Ectodermal cell (in vitro differentiated cells): ENCODE results near the gene COQ10A. TPM values are rescaled to one million over a fixed set of nuclear protein-coding genes. Genes with fewer than 3 reads are reported as not detected.

Experiments used
- H3K27ac ChIP-seq: 2 replicates; pipeline ENCODE4 v1.7.0; 2013; ENCODE audit warnings: mild to moderate bottlenecking, low read depth, low read length; ENCODE audit not compliant: insufficient read depth, poor library complexity, severe bottlenecking
- H3K27me3 ChIP-seq: 2 replicates; pipeline ENCODE4 v1.7.0; 2013; ENCODE audit warnings: mild to moderate bottlenecking, low read length; ENCODE audit not compliant: insufficient read depth, control insufficient read depth, poor library complexity, severe bottlenecking
- H3K36me3 ChIP-seq: one replicate; pipeline ENCODE4 v1.7.0; 2013; ENCODE audit warnings: low read length; ENCODE audit not compliant: control insufficient read depth, insufficient read depth
- H3K4me1 ChIP-seq: one replicate; pipeline ENCODE4 v1.7.0; 2013; ENCODE audit warnings: low read length; ENCODE audit not compliant: control insufficient read depth, insufficient read depth
- H3K4me3 ChIP-seq: 2 replicates; pipeline ENCODE4 v1.7.0; 2013; ENCODE audit warnings: low read depth, low read length, control low read depth; ENCODE audit not compliant: insufficient read depth
- H3K9me3 ChIP-seq: 2 replicates; pipeline ENCODE4 v1.7.0; 2013; ENCODE audit warnings: mild to moderate bottlenecking, low read length, moderate library complexity; ENCODE audit not compliant: control insufficient read depth
- WGBS, 2 experiments: methylation state at CpG; one replicate each; pipeline ENCODE4 v1.1.7; 2013; ENCODE audit warnings: missing lambda C conversion rate in 2 of 2; 5-methylcytosine and 5-hydroxymethylcytosine counted together
- polyA plus RNA-seq, 4 experiments: library from polyadenylated mRNA; stranded (reverse); fragments of 50-300 nt; gene quantifications; one replicate each; pipeline ENCODE4 v1.2.3, GENCODE V29; 2013

COQ10A gene
- 37.5 TPM for polyA plus RNA-seq (2013, experiment 1 of 4)
- 38.0 TPM for polyA plus RNA-seq (2013, experiment 2 of 4)
- polyA plus RNA-seq (2013, experiment 3 of 4): 26.2 TPM
- polyA plus RNA-seq (2013, experiment 4 of 4): 33.6 TPM

DNA sequence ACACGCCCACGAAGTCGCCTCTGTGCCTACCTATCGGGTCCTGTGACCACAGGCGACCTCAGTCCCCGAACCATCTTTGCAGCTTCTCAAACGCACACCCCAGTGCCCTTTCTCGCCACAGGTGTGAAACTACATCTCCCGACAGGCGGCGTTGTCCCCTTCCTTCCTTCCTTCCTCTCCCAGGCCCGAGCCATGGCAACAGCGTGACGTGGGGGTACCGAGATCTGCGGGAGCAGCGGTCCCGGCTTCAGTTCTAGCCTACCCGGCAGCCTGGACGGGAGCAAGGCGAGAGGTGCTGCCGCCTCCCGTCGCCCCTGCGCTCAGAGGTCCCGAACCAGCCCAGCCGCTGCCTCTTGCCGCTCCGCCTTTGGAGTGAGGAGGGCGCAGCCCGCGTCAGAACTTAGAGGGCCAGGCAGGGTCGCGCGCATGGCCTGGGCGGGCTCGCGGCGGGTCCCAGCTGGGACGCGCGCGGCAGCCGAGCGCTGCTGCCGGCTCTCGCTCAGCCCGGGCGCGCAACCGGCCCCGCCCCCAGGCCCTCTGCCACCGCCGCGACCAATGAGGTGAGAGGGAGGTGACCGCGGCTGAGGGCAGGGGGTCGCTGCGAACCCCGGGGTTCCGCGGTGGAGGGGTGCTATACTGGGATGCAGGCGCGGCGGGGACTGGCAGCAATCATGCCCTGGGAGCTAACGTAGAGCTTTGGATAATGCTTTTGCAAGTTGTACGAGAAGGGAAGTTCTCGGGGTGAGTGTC is at the start of gene COQ10A:
Gene COQ10A, plus strand, starts transcription at position 250 of the 750 bp plus-strand sequence. Its CDS starts 177 bp downstream, at position 427.
- Histone ChIP-seq H3K9me3 (no peaks in the 10 kb centered on the region), H3K27me3 (no peaks in the 10 kb centered on the region), H3K4me1 (peaks cover 9% of the 10 kb centered on the region), H3K36me3 (peaks cover 11% of the 10 kb centered on the region), H3K27ac (peak within 1 kb of the TSS; percentile 93), H3K4me3 (peak within 1 kb of the TSS; percentile 72)
- WGBS, 2 experiments: 0 to 1% methylated on average over 68 of the region's 68 CpGs

DNA sequence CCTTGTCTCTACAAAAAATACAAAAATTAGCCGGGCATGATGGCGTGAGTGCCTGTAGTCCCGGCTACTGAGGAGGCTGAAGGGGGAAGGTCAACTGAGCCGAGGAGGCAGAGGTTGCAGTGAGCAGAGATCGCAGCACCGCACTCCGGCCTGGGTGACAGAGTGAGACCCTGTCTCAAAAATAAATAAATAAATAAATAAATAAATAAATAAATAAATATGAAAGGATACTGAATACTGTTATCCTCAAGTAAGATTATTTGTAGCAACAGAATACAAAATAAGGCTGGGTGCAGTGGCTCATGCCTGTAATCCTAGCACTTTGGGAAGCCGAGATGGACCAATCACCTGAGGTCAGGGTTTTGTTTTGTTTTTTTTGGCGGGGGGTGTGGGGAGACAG is 46.9 kb upstream of the COQ10A start:
- H3K4me1 ChIP-seq: peaks cover 4% of the 10 kb centered on the region
- H3K36me3 ChIP-seq: peaks cover 4% of the 10 kb centered on the region
- WGBS, 2 experiments: 91 to 95% methylated on average over 7 to 8 of the region's 9 CpGs
- H3K27ac ChIP-seq: no peak overlapping the region
- no peaks in the 10 kb centered on the region for H3K9me3 ChIP-seq
- H3K27me3 ChIP-seq: no peaks in the 10 kb centered on the region
- H3K4me3 ChIP-seq: no peak overlapping the region

DNA sequence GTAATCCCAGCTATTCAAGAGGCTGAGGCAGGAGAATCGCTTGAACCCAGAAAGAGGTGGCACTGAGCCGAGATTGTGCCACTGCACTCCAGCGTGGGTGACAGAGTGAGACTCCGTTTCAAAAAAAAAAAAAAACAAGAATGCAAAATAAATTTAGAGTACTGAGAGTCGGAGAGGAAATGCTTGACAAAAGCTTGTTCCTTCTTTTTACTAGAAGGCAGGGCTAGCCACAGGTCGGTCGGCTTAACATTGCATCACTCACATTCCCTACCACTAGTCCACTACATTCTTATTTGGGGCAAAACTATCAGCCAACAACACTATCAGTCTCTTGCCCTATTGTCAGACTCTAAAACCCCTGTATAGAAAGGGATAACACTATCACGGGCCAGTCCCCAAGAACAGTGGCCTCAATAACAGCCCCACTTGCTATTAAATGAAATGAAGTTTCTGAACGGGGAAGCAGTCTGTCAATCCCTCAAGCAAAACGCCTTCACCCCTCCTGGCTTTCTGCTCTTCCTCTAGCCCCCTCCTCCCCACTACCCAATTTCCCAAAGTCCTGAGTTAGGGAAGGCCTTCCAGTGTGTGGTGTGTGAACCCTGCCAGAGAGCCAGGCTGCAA is 46.0 kb upstream of the COQ10A start:
- H3K9me3 ChIP-seq: no peaks in the 10 kb centered on the region
- H3K27me3 ChIP-seq: no peaks in the 10 kb centered on the region
- peak overlapping the region; percentile 81 for H3K4me3 ChIP-seq
- 43 to 48% methylated on average over 10 of the region's 10 CpGs for WGBS, 2 experiments
- peaks cover 4% of the 10 kb centered on the region for H3K36me3 ChIP-seq
- H3K4me1 ChIP-seq: peaks cover 4% of the 10 kb centered on the region
- H3K27ac ChIP-seq: peak overlapping the region; percentile 92

DNA sequence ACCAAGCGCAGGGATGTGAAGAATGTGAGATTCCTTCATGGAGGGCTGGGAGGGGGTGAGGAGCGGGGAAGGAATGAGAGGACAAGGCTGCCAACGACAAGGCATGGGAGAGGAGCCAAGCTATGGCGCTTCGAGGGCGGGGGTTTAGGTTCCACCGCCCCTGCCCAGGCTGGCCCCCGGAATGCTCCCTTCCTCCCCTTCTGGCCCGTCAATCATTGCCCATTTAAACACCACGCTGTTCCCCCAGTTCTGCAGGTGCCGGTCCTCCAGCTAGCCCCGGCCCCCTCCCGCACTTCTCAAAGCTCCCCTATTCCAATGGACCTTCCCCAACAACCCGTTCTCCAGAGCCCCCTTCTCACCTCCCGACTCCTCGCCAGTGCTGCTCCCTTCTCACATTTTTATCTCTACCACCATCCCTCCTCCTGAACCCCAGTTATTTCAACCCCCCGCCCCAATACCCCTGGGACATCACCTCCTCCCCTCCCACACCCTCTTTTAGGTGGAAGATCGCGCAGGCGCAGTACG is 45.4 kb upstream of the COQ10A start:
- H3K36me3 ChIP-seq: peaks cover 4% of the 10 kb centered on the region
- H3K4me3 ChIP-seq: peak overlapping the region; percentile 81
- WGBS, 2 experiments: 0% methylated on average over 21 of the region's 21 CpGs
- H3K9me3 ChIP-seq: no peaks in the 10 kb centered on the region
- H3K27me3 ChIP-seq: no peaks in the 10 kb centered on the region
- H3K27ac ChIP-seq: peak overlapping the region; percentile 92
- H3K4me1 ChIP-seq: peaks cover 4% of the 10 kb centered on the region

DNA sequence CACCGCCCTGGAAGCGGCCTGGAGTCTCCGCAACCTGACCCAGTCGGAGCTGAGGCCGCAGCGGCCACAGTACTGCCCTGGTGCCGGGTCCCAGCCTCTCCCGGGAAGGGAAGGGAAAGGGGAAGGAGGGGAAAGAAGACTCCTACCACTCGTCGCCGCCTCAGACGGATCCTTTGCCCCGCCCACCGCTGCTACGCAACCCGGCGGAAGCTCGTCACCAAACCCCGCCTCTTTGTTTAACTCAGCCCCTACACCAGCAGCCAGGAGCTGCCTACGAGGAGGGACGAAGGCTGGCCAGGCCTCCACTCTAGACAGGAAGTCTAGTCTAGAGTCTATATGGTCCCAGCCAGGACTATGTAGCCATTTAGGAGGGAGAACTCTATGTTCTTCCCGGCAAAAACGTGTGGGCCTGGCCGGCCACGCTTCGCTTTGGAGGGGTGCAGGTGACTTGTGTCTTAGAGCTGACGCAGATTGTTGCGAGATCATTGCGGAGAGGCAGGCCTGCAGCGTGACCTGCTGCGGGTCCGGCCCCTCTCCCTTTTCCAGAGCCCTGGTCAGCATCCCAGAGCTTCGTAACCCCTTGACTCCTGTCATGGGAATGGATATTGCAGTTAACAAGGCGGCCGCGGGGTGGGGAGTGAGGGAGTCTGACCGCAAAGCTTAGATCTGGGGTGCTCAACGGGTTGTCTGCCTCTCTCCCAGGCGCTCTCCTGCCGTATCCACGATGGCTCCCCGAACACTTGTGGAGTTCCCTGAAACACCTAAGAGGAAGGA is 44.8 kb upstream of the COQ10A start, which contains the start of gene RNF41:
Gene RNF41, minus strand, starts transcription at position 166 of the 774 bp plus-strand sequence. CDS start 7,875 bp downstream, outside the sequence.
- peak within 1 kb of the TSS; percentile 92 for H3K27ac ChIP-seq
- 25 to 27% methylated on average over 42 of the region's 42 CpGs for WGBS, 2 experiments
- H3K9me3 ChIP-seq: no peaks in the 10 kb centered on the region
- peaks cover 4% of the 10 kb centered on the region for H3K4me1 ChIP-seq
- H3K36me3 ChIP-seq: peaks cover 2% of the 10 kb centered on the region
- H3K27me3 ChIP-seq: no peaks in the 10 kb centered on the region
- H3K4me3 ChIP-seq: peak within 1 kb of the TSS; percentile 81

DNA sequence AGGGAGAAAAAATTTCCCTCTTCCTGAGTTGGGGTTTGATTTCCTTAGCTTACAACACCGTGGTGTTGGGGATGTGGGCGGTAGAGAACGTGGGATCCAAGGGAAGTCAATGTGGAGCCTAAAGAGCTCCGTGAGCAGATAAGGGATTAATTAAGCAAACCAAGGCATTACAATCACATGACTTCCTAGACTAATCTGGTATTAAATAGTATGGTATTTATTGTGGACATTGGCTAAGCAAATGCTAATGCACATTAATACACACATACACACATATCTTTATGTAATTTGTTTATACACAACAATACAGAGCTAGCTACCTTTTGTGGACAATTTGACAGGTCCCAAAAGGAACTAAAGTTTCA is 44.2 kb upstream of the COQ10A start:
- H3K27me3 ChIP-seq: no peaks in the 10 kb centered on the region
- H3K27ac ChIP-seq: peak overlapping the region; percentile 79
- peak overlapping the region; percentile 81 for H3K4me3 ChIP-seq
- 90 to 91% methylated on average over 4 of the region's 4 CpGs for WGBS, 2 experiments
- H3K9me3 ChIP-seq: no peaks in the 10 kb centered on the region
- H3K36me3 ChIP-seq: no peaks in the 10 kb centered on the region
- peaks cover 4% of the 10 kb centered on the region for H3K4me1 ChIP-seq

DNA sequence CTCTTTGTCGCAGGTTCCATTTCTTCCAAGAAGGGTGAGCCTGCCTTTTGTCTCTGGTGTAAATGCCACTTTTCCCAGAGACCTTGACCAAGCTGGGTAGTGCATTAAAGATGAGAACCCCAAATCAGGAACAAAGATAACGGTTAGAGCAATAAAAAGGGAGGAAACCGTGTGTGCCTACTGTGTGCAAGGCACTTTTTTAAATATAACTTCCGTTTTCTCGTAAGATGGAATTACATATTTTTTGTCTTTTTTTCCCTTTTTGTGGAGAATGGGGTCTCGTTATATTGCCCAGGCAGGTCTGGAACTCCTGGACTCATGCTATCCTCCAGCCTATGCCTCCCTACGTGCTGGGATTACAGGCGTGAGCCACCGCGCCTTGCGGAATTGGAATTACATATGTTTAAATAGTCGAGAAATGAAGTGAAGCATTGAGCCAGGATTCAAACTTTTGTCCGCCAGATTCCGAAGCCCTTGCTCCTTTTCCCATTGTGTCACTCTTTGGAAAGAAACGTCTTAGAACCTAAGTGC is 43.1 kb upstream of the COQ10A start:
- 67 to 71% methylated on average over 15 of the region's 15 CpGs for WGBS, 2 experiments
- H3K4me1 ChIP-seq: peaks cover 4% of the 10 kb centered on the region
- H3K4me3 ChIP-seq: peak overlapping the region; percentile 55
- no peaks in the 10 kb centered on the region for H3K9me3 ChIP-seq
- H3K27me3 ChIP-seq: no peaks in the 10 kb centered on the region
- peak overlapping the region; percentile 52 for H3K27ac ChIP-seq
- no peaks in the 10 kb centered on the region for H3K36me3 ChIP-seq

DNA sequence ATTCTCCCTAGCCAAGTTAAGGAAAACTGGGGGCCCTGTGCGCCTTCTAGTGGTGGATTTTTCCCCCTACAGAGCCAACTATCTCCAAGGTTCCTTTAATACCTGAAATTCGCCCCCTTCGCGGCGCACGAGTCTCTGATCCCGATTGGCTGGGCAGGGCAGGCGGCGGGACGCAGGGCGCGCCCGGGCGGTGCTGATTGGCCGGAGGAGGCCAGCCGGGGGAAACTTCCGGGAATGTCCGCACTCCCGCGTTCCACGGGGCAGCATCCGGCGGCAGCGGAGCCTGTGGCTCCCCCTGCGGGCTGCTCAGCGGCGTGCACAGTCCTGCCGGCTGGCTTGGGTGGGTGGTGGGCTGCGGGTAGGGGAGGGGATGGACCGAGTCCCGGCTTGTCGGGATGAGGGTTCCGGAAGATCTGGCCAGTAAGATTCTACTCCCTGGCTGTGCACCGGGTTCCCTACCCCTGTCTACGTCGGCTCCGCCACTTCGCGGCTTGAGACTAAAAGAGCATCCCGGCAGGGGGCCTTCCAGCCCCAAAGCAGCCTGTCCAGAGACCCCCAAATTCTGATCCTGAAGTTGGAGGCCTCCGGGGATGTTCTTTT is 42.5 kb upstream of the COQ10A start, which contains the start of gene NABP2:
Gene NABP2, plus strand, starts transcription at position 241 of the 600 bp plus-strand sequence. CDS start 515 bp downstream, outside the sequence.
- Histone ChIP-seq H3K4me3 (peak within 1 kb of the TSS; percentile 55), H3K36me3 (no peaks in the 10 kb centered on the region), H3K4me1 (peaks cover 4% of the 10 kb centered on the region), H3K27ac (peak within 1 kb of the TSS; percentile 52), H3K9me3 (no peaks in the 10 kb centered on the region), H3K27me3 (no peaks in the 10 kb centered on the region)
- WGBS, 2 experiments: 3% methylated on average over 41 of the region's 41 CpGs

DNA sequence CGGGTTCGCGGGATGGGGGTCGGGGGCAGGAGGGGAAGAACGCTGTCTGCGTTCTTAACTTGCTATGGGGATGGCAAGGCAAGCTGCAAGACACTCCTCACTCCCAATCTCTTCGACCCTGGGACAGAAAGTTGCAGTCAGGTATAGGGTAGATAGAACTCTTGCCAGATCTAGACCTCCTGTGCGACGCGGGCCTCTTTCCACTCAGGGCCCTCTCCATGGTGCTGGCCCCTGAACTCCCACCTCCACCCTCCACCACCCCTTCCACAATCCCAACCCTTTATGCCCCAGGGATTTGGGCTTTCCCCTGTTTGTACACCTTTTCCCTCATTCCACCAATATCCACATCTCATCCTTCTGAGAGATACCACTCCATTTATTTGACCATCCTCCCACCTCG is 41.8 kb upstream of the COQ10A start:
- no peaks in the 10 kb centered on the region for H3K9me3 ChIP-seq
- peaks cover 4% of the 10 kb centered on the region for H3K4me1 ChIP-seq
- no peak overlapping the region for H3K27ac ChIP-seq
- H3K27me3 ChIP-seq: no peaks in the 10 kb centered on the region
- WGBS, 2 experiments: 88 to 92% methylated on average over 11 of the region's 11 CpGs
- no peaks in the 10 kb centered on the region for H3K36me3 ChIP-seq
- H3K4me3 ChIP-seq: peak overlapping the region; percentile 55
